Measurements from ENCODE around the gene FILIP1L. TPM values are rescaled to one million over a fixed set of nuclear protein-coding genes. Genes with fewer than 3 reads are reported as not detected.

Gene FILIP1L
- total RNA-seq, 1 experiment from 2014 or later = 0.17 TPM

- TF ChIP-seq ZNF274 (IDR thresholded peaks at IDR 0.05; ENCODE audit: low read depth, low read length) (no peak), ATF3 (IDR thresholded peaks at IDR 0.05) (no peak)
Measured at GRCh38 chr3:100102757-100103156, 11.5 kb downstream of the FILIP1L start (continued).

GRCh38 chr3:100100425-100100824 is 13.9 kb downstream of the FILIP1L start:
- Histone ChIP-seq H3K36me3 (ENCODE audit: control insufficient read depth in 1 of 2, insufficient read depth in 2 of 2, low read length in 2 of 2) (no peaks in the 10 kb centered on the region), H3K9ac (ENCODE audit: low read length) (no peak overlapping the region), H3K27ac (ENCODE audit: low read depth, low read length) (no peak overlapping the region), H3K9me3 (ENCODE audit: control insufficient read depth in 1 of 2, insufficient read depth in 1 of 2, low read depth in 1 of 2, low read length in 2 of 2) (no peaks in the 10 kb centered on the region), H3K4me1 (ENCODE audit: control insufficient read depth in 1 of 2, insufficient read depth in 2 of 2, low read length in 2 of 2) (no peaks in the 10 kb centered on the region), H4K20me1 (ENCODE audit: insufficient read depth) (no peaks in the 10 kb centered on the region), H3K4me2 (ENCODE audit: low read length) (no peak overlapping the region), H2AFZ (ENCODE audit: low read depth, low read length, poor library complexity, severe bottlenecking) (no peak overlapping the region), H3K4me3 (replicated peaks in 1 of 2; ENCODE audit: low read depth in 1 of 2, low read length in 2 of 2) (no peak overlapping the region), H3K27me3 (ENCODE audit: insufficient read depth, low read length) (no peaks in the 10 kb centered on the region), H3K79me2 (ENCODE audit: insufficient read depth, low read length) (no peaks in the 10 kb centered on the region), H3K9me2 (ENCODE audit: insufficient read depth) (no peaks in the 10 kb centered on the region)
- TF ChIP-seq POLR2A (IDR thresholded peaks at IDR 0.05; ENCODE audit: borderline replicate concordance, extremely low read depth, insufficient read depth, insufficient read length) (no peak), RAD21 (IDR thresholded peaks at IDR 0.05; ENCODE audit: low read depth) (no peak), CBX3 (IDR thresholded peaks at IDR 0.05; ENCODE audit: low read depth) (no peak), ATF3 (IDR thresholded peaks at IDR 0.05) (no peak), ZFX (IDR thresholded peaks at IDR 0.05) (no peak)
- TF ChIP-seq, protein P1, sequence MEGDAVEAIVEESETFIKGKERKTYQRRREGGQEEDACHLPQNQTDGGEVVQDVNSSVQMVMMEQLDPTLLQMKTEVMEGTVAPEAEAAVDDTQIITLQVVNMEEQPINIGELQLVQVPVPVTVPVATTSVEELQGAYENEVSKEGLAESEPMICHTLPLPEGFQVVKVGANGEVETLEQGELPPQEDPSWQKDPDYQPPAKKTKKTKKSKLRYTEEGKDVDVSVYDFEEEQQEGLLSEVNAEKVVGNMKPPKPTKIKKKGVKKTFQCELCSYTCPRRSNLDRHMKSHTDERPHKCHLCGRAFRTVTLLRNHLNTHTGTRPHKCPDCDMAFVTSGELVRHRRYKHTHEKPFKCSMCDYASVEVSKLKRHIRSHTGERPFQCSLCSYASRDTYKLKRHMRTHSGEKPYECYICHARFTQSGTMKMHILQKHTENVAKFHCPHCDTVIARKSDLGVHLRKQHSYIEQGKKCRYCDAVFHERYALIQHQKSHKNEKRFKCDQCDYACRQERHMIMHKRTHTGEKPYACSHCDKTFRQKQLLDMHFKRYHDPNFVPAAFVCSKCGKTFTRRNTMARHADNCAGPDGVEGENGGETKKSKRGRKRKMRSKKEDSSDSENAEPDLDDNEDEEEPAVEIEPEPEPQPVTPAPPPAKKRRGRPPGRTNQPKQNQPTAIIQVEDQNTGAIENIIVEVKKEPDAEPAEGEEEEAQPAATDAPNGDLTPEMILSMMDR (IDR thresholded peaks at IDR 0.05 in 2 of 3, conservative IDR thresholded peaks at IDR 0.05 in 1 of 3; ENCODE audit: borderline replicate concordance in 1 of 3, insufficient read depth in 1 of 3, low read depth in 2 of 3, low read length in 2 of 3) = no peak
- RAD21 ChIA-PET (ENCODE audit: low non-redundant PET in 1 of 2, low total read pairs in 2 of 2, uncharacterized antibody in 2 of 2, unreplicated experiment in 2 of 2) = no interaction called here
- ATAC-seq = no peak
- BruUV-seq (replicated peaks) = no TSS peak
- CTCF ChIA-PET = no interaction called here
- intact Hi-C loops (cut with micrococcal nuclease) = no loop called here
- POLR2A ChIA-PET = no interaction called here
- DNase-seq (ENCODE audit: low read depth, low spot score) = no peak

Data from HCT116 (cell line).